HG03457 (cell line): ENCODE data around the gene EGLN1.

Experiments used
- ATAC-seq: cut with Tn5 transposase; IDR thresholded peaks from one replicate; pipeline ENCODE4 v1.9.1; 2021; ENCODE audit warnings: moderate number of reproducible peaks; ENCODE audit not compliant: unreplicated experiment

EGLN1 gene

GRCh38 chr1:231334952-231335351 lies 87.1 kb downstream of the EGLN1 start:
- no peak for ATAC-seq

- no peak for ATAC-seq
Measured at GRCh38 chr1:231334079-231334666, 87.9 kb downstream of the EGLN1 start.

- ATAC-seq = no peak
Measured at GRCh38 chr1:231332761-231333160, 89.3 kb downstream of the EGLN1 start.

- ATAC-seq = no peak
Measured at GRCh38 chr1:231329483-231329882, 92.6 kb downstream of the EGLN1 start.

GRCh38 chr1:231327617-231328016 lies 94.5 kb downstream of the EGLN1 start:
- no peak for ATAC-seq

- ATAC-seq = no peak
Measured at GRCh38 chr1:231326248-231326647, 95.8 kb downstream of the EGLN1 start.

- ATAC-seq = no peak
Measured at GRCh38 chr1:231324660-231325059, 97.4 kb downstream of the EGLN1 start.

- no peak for ATAC-seq
Measured at GRCh38 chr1:231322880-231323530, 99.1 kb downstream of the EGLN1 start.

- no peak for ATAC-seq
Measured at GRCh38 chr1:231319080-231319479, 103.0 kb downstream of the EGLN1 start.

GRCh38 chr1:231318568-231318967 lies 103.5 kb downstream of the EGLN1 start:
- ATAC-seq = no peak

- no peak for ATAC-seq
Measured at GRCh38 chr1:231318015-231318355, 104.1 kb downstream of the EGLN1 start.

GRCh38 chr1:231317306-231318014 lies 104.6 kb downstream of the EGLN1 start:
- no peak for ATAC-seq

- ATAC-seq = no peak
Measured at GRCh38 chr1:231315887-231316286, 106.2 kb downstream of the EGLN1 start.
